ENCODE data around the gene DPPA4.

The DPPA4 gene

GRCh38 chr3:109338322-109338721 is 976 bp upstream of the DPPA4 start:
- DNase-seq (ENCODE audit: low read depth): no peak

- no peak for DNase-seq (ENCODE audit: low read depth)
These were observed 970 bp downstream of the DPPA4 start for GRCh38 chr3:109336291-109336861.

- no peak for DNase-seq (ENCODE audit: low read depth)
These were observed 2.8 kb downstream of the DPPA4 start for GRCh38 chr3:109334572-109334971.

- no peak for DNase-seq (ENCODE audit: low read depth)
These were observed 5.7 kb downstream of the DPPA4 start for GRCh38 chr3:109331692-109332091.

- no peak for DNase-seq (ENCODE audit: low read depth)
These were observed 6.9 kb downstream of the DPPA4 start for GRCh38 chr3:109330405-109330804.

GRCh38 chr3:109328202-109328601 is 9.1 kb downstream of the DPPA4 start:
- no peak for DNase-seq (ENCODE audit: low read depth)

GRCh38 chr3:109325657-109326056 is 11.7 kb downstream of the DPPA4 start:
- no peak for DNase-seq (ENCODE audit: low read depth)

- DNase-seq (ENCODE audit: low read depth): no peak
These were observed 12.2 kb downstream of the DPPA4 start for GRCh38 chr3:109325109-109325508.

GRCh38 chr3:109316162-109316730 is 21.1 kb downstream of the DPPA4 start, which contains the start of gene DPPA2:
Gene DPPA2, minus strand, starts transcription at chr3:109316517. Its CDS starts 1,975 bp downstream, at chr3:109314542.
- no peak for DNase-seq (ENCODE audit: low read depth)

- no peak for DNase-seq (ENCODE audit: low read depth)
These were observed 24.3 kb downstream of the DPPA4 start for GRCh38 chr3:109313061-109313460.

GRCh38 chr3:109297496-109297895 is 39.9 kb downstream of the DPPA4 start:
- DNase-seq (ENCODE audit: low read depth): no peak

GRCh38 chr3:109284071-109284470 is 53.3 kb downstream of the DPPA4 start:
- no peak for DNase-seq (ENCODE audit: low read depth)

GRCh38 chr3:109278546-109278945 is 58.8 kb downstream of the DPPA4 start:
- no peak for DNase-seq (ENCODE audit: low read depth)

- DNase-seq (ENCODE audit: low read depth): no peak
These were observed 59.2 kb downstream of the DPPA4 start for GRCh38 chr3:109278141-109278540.
